ENCODE measurements around the gene ISG20. TPM values are rescaled to one million over a fixed set of nuclear protein-coding genes. Genes with fewer than 3 reads are reported as not detected.

Gene ISG20
- total RNA-seq, 1 experiment from 2014 or later: 6.4 TPM

GRCh38 chr15:88657326-88658069 is 18.7 kb downstream of the ISG20 start:
- peaks cover 6% of the 10 kb centered on the region for H3K36me3 Mint-ChIP-seq (ENCODE audit: insufficient read depth, unreplicated experiment)
- H3K27me3 Mint-ChIP-seq (ENCODE audit: insufficient read depth, unreplicated experiment): peaks cover 7% of the 10 kb centered on the region
- Histone ChIP-seq H3K4me1 (no peaks in the 10 kb centered on the region), H3K36me3 (ENCODE audit: control insufficient read depth, insufficient read depth, low read length) (no peaks in the 10 kb centered on the region), H3K9me3 (no peaks in the 10 kb centered on the region), H3K4me3 (ENCODE audit: low read depth, low read length) (no peak overlapping the region), H3K27me3 (replicated peaks; ENCODE audit: control insufficient read depth, insufficient read depth, low read length) (no peaks in the 10 kb centered on the region)
- intact Hi-C loops (cut with micrococcal nuclease; ENCODE audit: unreplicated experiment): loop anchor here (1.0 to 10.0 kb wide), 6 partner anchors 44 to 360 kb away; no protein-coding TSS in a partner anchor
- H3K27ac Mint-ChIP-seq (ENCODE audit: unreplicated experiment): no peak overlapping the region
- H3K4me3 Mint-ChIP-seq (ENCODE audit: unreplicated experiment): no peak overlapping the region
- ChIA-PET POLR2A (no interaction called here), CTCF (interaction anchor here (0.7 to 1.7 kb wide), 5 partner anchors 10 to 177 kb away, joined by 4 to 9 read pairs (median 4); partner anchors contain the start of gene ISG20)
- TF ChIP-seq CTCF (IDR thresholded peaks at IDR 0.05; ENCODE audit: insufficient read depth in 1 of 2, low read depth in 1 of 2, low read length in 1 of 2, severe bottlenecking in 1 of 2, unreplicated experiment in 1 of 2): peak; percentile 81 to 84
- no peaks in the 10 kb centered on the region for H3K9me3 Mint-ChIP-seq (ENCODE audit: unreplicated experiment)
- no peaks in the 10 kb centered on the region for H3K4me1 Mint-ChIP-seq (ENCODE audit: low read depth, unreplicated experiment)
- BruUV-seq (replicated peaks): no TSS peak
- peak in 1 of 2 experiments; percentile 63 for DNase-seq

- Histone ChIP-seq H3K36me3 (ENCODE audit: control insufficient read depth, insufficient read depth, low read length) (no peaks in the 10 kb centered on the region), H3K4me3 (ENCODE audit: low read depth, low read length) (no peak overlapping the region), H3K27me3 (replicated peaks; ENCODE audit: control insufficient read depth, insufficient read depth, low read length) (no peaks in the 10 kb centered on the region), H3K4me1 (no peaks in the 10 kb centered on the region), H3K9me3 (no peaks in the 10 kb centered on the region)
- Mint-ChIP-seq H3K27me3 (ENCODE audit: insufficient read depth, unreplicated experiment) (peaks cover 7% of the 10 kb centered on the region), H3K36me3 (ENCODE audit: insufficient read depth, unreplicated experiment) (peaks cover 6% of the 10 kb centered on the region), H3K9me3 (ENCODE audit: unreplicated experiment) (no peaks in the 10 kb centered on the region), H3K4me1 (ENCODE audit: low read depth, unreplicated experiment) (no peaks in the 10 kb centered on the region), H3K4me3 (ENCODE audit: unreplicated experiment) (no peak overlapping the region), H3K27ac (ENCODE audit: unreplicated experiment) (no peak overlapping the region)
- DNase-seq: no peak
- BruUV-seq (replicated peaks): no TSS peak
- intact Hi-C loops (cut with micrococcal nuclease; ENCODE audit: unreplicated experiment): loop anchor here (5.0 to 10.0 kb wide), 3 partner anchors 64 to 359 kb away; no protein-coding TSS in a partner anchor
- POLR2A ChIA-PET: interaction anchor here (0.6 kb wide), 1 partner anchor 20 kb away, joined by 4 read pairs; the partner anchor contains the start of gene ISG20
- no peak for TF ChIP-seq CTCF (IDR thresholded peaks at IDR 0.05; ENCODE audit: insufficient read depth in 1 of 2, low read depth in 1 of 2, low read length in 1 of 2, severe bottlenecking in 1 of 2, unreplicated experiment in 1 of 2)
- CTCF ChIA-PET: interaction anchor here (1.3 to 1.7 kb wide), 3 partner anchors 11 to 176 kb away, joined by 4 to 9 read pairs (median 4); partner anchors contain the start of gene ISG20
These were observed 19.5 kb downstream of the ISG20 start for GRCh38 chr15:88658070-88658965.
